Head of caudate nucleus (tissue), 42 donors: ENCODE measurements around the gene MAGOH.
"Not testable (repeated sequence)": the region's sequence is repeated elsewhere in the genome, so short reads cannot be mapped to it uniquely, and the experiment has no call there.

ENCODE experiments used
- DNase-seq, 42 donors: peaks; one replicate each; pipeline versions ENCODE4 v3.0.0 to v3.0.0-alpha.2; 2020 to 2021; ENCODE audit warnings: mixed read lengths in 7 of 42
- intact Hi-C: fragments of 100-400 bp; cut with DNase I; formaldehyde crosslinking; loops from one replicate; pipeline ENCODE4 v1.15.0; 2022

The MAGOH gene

DNA sequence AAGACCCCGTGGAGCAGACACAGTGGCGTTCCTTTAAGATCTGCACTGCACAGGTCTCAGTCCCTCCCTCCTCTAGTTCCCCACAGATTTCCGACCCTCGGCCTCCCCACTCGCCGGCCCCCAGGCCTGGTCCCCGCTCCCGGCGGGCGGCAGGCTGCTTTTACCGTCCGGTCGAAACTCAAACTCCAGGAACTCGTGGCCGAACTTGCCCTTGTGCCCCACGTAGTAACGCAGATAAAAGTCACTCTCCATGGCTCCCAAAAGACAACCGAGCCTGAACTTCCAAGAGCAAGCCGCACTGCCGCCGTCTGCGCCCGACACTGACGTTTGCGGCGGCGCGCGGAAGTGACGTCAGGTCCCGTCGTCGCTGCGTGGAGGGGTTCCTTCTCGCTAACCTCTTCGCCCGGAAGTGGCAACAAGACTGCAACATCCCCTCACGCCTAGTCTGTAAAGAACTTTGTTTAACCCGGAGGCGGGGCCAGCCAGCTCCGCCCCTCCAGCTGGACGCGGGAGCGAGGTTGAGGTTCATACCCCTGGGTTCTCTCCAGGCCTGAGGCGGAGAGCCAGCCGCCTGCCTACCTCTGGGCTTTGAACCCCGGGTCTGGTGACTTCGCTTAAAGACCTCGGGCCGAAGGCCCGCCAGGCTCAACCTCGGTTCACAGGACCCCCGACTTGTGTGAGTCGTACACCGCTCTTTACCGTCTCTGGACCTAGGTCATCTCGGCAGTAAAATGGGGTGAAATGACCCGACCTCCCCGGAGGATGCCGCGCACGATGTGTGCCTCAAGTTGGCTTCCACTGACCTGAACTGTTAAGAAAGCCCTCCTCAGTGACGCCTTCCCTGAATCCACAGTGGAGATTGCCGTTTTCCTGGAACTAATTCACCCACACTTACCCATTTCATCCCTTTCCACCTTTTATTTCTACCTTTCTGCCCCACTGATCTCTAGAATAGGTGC is at the start of gene MAGOH:
Gene MAGOH (minus strand): TSS at position 322 of the 959 bp plus-strand sequence. CDS start 70 bp downstream, at position 252.
- peak; percentile 91 to 99 (median 97) for DNase-seq
- intact Hi-C loops, result loop anchor here (1.0 kb wide), 1 partner anchor 18 kb away; the partner anchor contains the start of gene CZIB

DNA sequence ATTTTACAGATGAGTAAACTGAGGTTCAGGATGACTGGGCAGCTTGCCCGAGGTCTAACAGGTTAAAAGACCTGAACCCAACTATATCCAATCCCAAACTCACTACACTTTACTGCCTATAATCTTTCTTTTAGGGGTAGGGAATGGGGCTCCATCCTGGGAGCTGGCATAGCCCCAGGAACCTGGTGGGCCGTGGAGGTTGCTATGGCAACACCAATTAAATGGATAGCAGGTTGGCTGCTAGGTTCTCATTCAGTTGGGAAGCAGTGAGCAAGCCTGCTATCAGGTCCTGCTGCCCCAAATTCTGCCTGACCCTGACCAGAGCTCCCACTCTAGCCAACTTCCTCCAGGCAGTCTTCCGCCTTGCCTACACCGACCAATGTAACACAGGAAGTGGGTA is 48.6 kb upstream of the MAGOH start:
- DNase-seq, result no peak
- intact Hi-C loops, result no loop called here

DNA sequence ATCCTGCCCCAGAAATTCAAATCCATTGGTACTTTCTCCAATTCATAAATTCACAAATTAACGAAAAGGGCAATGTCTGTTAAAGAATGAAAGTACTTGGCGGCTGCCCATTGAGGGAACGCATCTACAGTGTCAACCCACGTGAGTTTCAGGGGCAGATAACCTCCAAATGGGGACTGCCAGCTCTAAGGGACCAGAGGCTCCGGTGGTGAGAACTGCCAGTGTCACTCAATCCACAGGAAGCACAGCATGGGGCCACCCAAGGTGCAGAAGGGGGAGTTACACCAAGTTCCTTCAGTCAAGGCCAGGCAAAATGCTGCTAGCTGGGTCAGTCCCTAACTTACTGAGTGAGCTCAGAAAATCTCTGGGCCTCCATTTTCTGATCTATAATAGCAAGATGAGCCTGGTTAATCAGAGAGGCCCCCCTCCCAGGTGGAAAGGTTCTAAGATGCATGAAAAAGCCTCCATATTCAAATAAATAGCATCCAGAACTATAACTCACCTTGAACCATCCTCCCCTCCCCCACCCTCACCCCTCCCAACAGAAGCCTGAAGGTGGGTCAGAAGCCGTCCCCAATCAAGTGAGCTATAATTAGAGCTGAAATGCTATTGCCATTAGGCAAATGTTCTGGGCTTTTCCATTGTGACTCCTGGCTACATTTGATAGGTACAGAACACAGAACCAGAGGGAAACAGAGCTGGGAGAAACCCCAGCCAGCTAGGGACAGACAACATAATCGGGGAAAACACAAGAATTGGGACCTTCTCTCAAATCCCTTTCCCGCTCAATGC is 47.8 kb upstream of the MAGOH start:
- no peak for DNase-seq
- intact Hi-C loops, result no loop called here

DNA sequence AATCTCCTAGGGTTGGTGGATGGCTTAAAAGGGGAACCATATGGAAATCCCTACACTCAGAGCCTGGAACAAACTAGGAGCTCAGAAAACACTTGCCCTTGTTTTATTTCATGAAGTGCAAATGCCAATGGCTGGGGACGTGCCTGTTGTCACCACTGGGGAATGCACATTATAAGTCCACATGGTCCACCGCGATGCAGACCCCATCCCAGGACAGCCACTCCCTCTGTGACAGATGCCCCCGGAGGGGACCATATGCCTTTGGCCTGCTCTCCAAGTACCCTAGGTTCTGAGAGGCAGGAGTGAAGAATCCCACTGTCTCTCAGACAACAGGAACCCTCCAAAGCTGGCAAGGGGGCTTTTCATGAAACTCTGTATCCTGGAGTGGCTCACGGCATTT is 47.2 kb upstream of the MAGOH start:
- no peak for DNase-seq
- intact Hi-C loops, result no loop called here

DNA sequence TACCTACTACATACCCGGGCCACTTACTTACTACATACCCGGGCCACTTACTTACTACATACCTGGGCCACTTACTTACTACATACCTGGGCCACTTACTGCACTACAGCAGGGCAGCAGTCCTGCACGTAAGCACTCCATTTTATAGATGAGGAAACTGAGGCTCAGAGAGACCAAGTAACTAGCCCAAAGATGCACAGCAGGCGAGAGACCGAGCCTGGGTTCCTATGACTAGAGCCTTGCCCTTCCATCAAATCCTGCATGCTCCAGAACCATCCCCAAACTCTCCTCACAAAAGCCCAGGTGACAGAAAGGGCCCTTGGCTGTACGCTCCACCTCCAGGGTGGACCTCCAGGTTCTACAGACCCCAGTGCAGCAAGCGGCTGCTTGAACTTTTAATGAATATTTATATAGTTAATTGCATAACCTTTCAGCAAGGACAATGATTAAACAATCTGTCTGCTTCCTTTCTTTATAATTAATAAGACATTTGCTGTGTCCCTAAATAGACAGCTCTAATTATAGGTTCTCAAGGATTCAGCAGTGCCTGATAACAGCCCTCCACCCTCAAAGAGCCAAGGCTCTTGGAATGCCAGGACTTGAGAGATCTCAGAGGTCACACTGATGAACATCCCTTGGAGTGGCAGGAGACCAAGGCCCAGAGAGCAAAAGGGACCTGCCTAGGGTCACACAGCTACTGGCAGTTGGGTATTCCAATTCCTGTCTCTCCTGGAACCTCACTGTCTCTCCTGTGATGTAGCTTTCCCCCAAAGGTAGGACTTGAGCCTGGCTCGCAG is 46.1 kb upstream of the MAGOH start:
- no peak for DNase-seq
- intact Hi-C loops, result no loop called here

DNA sequence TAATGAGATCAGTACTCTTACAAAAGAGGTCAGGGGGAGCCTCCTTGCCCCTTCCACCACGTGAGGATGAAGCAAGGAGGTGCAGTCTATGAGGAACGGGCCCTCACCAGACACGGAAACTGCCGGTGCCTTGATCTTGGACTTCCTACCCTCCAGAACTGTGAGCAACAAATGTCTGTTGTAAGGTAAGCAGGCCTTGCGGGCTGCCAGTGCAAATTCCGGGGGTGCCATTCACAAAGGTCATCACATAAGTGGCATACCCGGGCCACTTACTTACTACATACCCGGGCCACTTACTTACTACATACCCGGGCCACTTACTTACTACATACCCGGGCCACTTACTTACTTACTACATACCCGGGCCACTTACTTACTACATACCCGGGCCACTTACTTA is 44.8 kb upstream of the MAGOH start:
- intact Hi-C loops, result not testable (repeated sequence)

DNA sequence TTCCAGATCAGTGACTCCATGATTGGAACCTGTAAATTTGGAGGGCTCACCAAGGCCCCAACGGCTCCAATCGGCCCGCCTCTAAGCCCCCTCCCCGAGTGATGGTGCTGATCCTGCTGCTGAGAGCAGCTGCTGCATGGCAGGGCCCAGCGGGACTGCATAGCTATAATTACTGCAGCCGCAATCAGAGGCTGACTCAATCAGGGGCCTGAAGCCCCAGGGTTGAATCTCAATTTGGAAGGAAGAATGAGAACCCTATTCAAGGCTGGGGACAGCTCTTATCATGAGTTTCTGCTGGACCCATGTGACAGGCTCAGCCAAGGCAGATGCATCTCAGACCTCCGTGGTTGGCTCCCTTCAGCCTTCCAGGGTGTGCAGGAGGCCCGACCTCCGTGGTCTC is 42.8 kb upstream of the MAGOH start:
- DNase-seq, result no peak
- intact Hi-C loops, result no loop called here

More for the DNA sequence above, 44.8 kb upstream of the MAGOH start:
- DNase-seq, result not testable (repeated sequence)

DNA sequence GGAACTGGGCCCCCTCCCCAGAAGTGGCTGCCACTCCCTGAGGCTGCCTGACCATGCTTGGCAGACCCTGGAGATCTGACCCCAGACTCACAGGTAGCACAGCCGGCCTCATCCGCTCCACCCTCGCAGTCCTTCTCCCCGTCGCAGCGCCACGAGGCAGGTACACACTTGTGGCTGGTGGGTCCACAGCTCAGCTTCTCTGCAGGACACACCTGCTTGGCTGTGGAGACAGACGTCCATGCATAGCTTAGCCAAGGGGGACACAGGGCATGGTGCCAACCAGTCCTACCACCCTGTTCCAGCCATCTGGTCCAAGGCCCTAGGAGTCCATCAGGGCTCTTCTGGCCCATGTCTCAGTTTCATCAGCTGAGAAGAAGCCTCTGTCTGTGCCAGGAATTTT is 42.2 kb upstream of the MAGOH start:
- intact Hi-C loops, result no loop called here
- DNase-seq, result no peak

DNA sequence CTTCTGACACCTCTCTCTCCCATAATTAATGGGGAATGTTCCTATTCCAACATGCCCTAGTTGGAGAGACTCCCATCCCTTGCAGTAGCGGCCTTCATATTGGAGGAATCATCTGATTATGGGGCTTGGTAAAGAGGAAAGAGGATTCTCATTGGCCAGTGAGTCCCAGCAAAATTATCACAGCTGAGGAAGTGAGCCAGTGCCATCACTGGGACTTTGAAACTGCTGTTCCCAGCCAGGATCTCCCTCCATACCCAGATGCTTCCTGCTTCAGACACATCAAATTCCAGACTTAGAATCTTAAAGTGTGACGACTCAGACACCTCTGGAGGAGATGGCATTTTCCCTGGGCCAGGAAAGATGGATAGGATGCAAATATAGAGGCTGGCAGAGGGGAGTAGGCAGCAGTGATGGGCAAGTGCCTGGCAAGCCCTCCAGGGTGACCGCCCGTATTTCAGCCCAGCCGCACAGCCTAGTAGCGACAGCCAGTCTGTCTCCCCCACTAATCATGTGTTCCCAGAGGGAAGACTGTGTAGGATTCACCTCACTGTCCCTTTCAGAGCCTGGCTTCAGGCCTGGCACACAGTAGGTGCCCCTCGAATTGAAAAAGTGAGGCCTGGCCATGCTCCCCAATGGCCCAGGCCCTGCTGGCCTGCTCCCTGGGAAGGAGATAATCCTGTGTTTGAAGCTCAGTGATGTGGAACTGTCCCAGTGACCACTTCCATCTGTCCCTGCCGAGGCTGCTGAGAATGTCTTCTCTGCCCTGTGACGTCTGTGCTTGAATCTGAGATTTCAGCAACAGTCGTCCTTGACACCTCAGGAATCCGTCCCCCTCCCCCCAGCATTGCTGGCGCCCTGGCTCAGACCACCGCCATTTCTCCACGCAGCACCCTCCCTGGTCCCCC is 41.2 kb upstream of the MAGOH start:
- no peak for DNase-seq
- intact Hi-C loops, result loop anchor here (2.0 kb wide), 1 partner anchor 113 kb away; no protein-coding TSS in a partner anchor

DNA sequence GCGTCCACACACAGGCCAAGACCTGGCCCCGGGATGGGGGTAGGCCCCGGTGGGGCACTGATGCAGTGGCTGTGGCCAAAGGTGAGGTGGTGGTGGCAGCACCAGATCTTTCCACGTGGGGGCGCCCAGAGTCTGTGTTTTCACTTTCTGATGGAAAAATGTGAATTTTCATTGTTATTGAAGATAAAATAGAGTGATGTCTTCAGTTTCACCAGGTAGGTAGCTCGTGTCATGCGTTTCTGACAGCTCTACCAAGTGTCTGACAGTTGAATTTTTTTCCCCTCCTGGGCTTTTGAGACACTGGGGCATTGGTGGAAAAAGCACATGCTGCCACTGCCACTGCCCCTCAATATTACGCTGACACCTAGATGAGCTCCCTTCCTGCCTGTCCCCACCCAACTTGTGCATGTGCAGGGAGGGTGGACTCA is 40.0 kb upstream of the MAGOH start:
- intact Hi-C loops, result loop anchor here (2.0 kb wide), 1 partner anchor 114 kb away; no protein-coding TSS in a partner anchor
- DNase-seq, result peak; percentile 31 to 89 (median 74)

DNA sequence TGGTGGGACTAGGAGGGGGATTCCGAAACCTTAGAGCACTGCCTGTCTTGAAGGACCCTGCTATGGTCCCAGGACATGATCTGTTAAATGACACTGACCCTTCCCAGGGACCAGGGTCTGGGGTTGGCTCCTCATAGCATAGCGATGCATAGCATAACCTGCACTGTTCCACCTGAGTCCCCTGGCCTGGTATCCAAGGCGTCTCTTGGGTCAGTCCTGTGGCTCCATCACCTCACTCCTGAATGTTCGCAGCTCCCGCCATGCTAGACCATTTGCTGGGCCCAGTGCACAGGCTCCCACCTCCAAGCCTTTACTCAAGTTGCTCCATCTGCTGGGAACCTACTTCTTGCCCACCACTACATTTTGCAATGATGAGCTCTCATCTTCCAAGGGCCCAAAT is 39.0 kb upstream of the MAGOH start:
- DNase-seq, result no peak

DNA sequence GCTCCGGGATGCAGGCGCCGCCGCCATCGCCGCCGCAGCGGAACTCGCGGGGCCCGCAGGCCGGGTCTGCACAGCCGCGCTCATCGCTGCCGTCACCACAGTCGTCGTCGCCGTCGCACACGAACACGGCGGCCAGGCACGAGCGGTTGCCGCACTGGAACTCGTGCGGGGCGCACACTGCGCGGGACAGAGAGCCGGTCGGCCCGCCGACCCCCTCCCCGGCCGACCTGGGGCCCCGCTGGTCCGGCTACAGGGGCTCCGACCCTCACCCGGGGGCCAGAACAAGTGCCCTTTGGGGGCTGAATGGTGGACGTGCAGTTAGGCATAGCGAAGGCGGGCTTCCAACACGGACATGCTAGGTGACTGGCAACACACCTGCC is 38.6 kb upstream of the MAGOH start:
- DNase-seq, result no peak
- intact Hi-C loops, result no loop called here

More for the DNA sequence above, 39.0 kb upstream of the MAGOH start:
- intact Hi-C loops, result no loop called here

DNA sequence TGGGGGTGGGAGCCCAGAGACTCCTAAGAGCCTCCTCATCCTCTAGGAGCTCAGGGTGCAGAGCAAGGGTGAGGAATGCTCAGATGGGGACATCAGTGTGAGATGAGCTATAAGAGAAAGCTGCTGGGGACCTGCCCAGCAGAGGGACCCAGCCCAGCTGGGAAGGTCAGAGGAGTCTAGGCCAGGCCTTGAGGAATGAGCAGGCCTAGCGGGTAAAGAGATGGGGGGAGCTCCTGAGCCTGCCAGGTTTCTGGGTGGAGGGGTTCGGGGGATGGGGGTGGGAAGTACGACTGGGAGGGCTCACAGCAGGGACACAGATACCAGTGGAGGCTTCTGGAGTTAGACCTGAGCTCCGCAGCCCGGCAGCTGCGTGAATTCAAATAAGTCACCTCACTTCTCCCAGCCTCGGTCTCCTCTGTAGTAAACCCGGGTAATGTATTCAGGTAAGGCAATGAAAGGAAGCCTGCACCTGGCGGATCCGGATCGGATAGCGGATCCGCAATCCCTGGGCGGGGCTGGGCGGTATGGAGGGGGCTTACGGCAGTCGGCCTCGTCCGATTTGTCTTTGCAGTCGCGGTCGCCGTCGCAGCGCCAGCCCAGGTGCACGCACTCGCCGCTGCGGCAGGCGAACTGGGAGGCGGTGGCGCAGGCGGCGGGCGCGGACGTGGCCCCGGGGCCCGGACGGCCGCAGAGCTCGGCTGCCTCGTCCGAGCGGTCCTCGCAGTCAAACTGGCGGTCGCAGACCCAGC is 38.0 kb upstream of the MAGOH start:
- intact Hi-C loops, result no loop called here
- no peak for DNase-seq

DNA sequence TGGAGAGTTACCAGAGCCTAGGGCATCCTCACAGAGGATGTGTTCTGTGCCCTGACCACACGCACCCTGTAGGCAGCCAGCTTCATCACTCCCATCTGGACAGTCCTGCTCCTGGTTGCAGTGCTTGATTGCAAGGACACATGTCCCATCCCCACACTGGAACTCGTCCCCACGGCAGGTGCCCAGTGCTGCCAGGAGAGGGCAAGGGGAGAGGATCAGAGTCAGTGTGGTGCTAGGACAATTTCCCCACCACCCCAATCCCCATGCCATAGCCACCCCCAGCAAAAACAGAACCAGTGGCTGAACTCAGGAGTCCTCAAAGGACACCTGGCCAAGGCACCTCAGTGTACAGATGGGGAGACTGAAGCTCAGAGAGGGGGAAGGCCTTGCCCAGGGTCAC is 37.2 kb upstream of the MAGOH start:
- intact Hi-C loops, result no loop called here
- no peak for DNase-seq

DNA sequence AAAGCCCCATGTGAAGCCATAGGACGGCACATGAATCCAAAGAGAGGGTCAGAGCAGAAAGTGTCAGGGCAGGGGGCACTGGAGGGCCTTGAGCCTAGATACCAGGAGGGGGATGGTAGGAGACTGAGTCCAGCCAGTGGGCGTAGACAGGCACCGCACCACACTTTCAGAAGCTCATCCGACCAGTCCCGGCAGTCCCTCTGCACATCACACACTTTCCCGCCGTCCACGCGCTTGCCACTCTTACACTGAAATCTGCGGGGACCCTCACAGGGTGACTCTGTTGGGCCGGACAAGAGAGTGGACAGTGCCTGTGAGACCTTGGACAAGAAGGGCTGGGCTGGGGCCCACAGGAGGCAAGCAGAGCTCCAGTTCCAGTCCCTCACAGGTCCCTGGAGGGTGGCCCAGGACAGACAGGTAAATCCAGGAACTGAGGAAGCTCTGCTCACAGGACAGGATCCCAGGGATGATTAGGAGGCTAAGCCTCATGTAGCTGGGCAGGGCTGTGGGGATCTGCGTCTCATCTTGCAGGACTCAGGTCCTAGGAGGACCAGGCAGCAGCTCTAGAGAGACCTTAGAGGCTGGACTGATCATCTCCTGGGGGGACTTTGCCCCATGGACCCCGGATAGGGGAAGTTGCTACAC is 36.3 kb upstream of the MAGOH start:
- intact Hi-C loops, result no loop called here
- DNase-seq, result no peak

DNA sequence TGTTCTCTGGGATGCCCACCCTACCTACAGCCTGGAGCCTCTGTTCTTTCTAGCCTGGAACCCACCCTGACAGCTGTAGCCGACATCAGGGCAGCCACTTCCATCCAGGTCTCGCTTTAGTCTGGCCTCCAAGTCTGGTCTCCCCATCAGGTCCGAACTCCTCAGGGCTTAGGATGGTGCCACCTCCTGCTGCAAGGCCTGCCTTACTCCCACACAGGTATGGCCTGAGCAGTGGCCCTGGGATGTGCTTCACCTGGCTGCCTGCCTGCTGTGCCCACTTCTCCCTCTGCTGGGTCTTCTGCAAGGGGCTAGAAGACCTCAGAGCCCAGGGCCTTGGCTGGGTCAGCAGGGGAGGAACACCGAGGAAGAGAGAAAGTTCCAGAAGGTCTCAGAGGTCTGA is 35.7 kb upstream of the MAGOH start:
- intact Hi-C loops, result no loop called here
- DNase-seq, result no peak

DNA sequence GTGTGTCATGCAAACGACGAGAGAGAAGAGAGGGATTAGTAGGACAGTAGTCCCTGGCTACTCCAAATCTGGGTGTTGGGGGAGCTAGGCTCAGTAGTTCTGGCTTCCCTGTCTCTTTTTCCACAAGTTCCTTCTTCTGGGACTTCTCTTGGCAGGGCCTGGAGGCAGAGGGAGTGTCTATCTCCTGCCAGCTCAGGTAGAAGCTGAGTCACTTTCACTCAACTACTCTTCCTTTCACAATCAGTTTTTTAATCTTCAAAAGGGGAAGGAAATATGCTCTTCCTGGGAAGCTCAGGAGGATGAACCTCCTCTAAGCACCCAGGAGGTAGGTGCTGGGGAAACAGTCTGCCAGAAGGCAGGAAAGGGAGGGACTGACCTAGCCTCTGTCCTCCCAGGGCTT is 35.2 kb upstream of the MAGOH start:
- intact Hi-C loops, result no loop called here

More for the DNA sequence above, 35.2 kb upstream of the MAGOH start:
- DNase-seq, result no peak
